ENCODE data around the gene ARHGAP42. TPM values are rescaled to one million over a fixed set of nuclear protein-coding genes. Genes with fewer than 3 reads are reported as not detected.

ARHGAP42 gene
- total RNA-seq, 2 donors from 2014 or later: 5.6 to 13.8 TPM

DNA sequence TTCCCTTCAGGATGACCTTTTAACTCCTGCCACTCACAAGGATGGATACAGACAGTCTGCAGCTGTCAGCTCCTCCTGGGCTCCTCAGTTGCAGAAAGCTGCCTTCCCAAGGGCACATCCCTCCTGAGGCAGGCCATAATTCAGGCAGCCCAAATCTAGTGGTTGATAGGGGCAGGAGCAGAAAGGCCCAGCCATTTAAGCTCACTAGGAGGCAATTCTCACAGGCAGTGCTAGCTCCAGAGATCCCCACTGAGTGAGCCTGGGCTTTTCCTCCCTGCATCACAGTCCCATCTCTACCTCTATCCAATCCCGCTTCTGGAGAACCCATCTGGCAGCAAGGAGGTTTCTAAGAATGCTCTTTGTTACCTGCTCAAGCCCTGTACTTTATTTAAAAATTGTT, 200.6 kb downstream of the ARHGAP42 start:
- DNase-seq (ENCODE audit: low spot score) (no peak), ATAC-seq (ENCODE audit: insufficient number of reproducible peaks, low FRiP score, low read depth) (no peak)
- Histone ChIP-seq H3K36me3 (no peaks in the 10 kb centered on the region), H3K4me1 (ENCODE audit: control insufficient read depth in 1 of 2, low read depth in 2 of 2) (peaks cover 5 to 17% of the 10 kb centered on the region in 2 donors), H3K27me3 (replicated peaks; ENCODE audit: insufficient read depth) (no peaks in the 10 kb centered on the region), H3K4me3 (no peak overlapping the region), H3K27ac (no peak overlapping the region), H3K9me3 (no peaks in the 10 kb centered on the region)
- TF ChIP-seq, protein P1, sequence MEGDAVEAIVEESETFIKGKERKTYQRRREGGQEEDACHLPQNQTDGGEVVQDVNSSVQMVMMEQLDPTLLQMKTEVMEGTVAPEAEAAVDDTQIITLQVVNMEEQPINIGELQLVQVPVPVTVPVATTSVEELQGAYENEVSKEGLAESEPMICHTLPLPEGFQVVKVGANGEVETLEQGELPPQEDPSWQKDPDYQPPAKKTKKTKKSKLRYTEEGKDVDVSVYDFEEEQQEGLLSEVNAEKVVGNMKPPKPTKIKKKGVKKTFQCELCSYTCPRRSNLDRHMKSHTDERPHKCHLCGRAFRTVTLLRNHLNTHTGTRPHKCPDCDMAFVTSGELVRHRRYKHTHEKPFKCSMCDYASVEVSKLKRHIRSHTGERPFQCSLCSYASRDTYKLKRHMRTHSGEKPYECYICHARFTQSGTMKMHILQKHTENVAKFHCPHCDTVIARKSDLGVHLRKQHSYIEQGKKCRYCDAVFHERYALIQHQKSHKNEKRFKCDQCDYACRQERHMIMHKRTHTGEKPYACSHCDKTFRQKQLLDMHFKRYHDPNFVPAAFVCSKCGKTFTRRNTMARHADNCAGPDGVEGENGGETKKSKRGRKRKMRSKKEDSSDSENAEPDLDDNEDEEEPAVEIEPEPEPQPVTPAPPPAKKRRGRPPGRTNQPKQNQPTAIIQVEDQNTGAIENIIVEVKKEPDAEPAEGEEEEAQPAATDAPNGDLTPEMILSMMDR (IDR thresholded peaks at IDR 0.05): no peak

DNA sequence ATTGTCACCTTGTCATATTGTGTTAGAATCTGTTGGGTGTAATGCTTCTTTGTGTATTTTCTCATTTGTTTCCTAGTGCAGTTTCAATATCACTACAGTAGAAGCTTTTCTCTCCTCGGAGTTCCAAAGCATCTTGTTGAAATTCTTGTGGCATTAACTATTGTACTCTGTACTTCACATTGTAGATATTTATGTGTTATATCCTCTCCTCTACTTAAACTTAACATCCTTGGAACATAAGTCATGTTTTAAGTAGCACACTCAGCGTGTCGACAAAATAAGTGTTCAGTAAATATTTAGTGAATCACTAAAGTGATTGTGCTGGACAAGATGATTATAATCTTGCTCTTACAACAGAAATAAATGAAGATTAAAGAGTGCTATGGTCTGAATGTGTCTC, 201.7 kb downstream of the ARHGAP42 start:
- Histone ChIP-seq H3K27ac (no peak overlapping the region), H3K9me3 (no peaks in the 10 kb centered on the region), H3K4me1 (ENCODE audit: control insufficient read depth in 1 of 2, low read depth in 2 of 2) (peaks cover 5 to 17% of the 10 kb centered on the region in 2 donors), H3K27me3 (replicated peaks; ENCODE audit: insufficient read depth) (no peaks in the 10 kb centered on the region), H3K36me3 (no peaks in the 10 kb centered on the region), H3K4me3 (no peak overlapping the region)
- ATAC-seq (ENCODE audit: insufficient number of reproducible peaks, low FRiP score, low read depth) (no peak), DNase-seq (ENCODE audit: low spot score) (no peak)
- TF ChIP-seq, protein P1 (IDR thresholded peaks at IDR 0.05): no peak

DNA sequence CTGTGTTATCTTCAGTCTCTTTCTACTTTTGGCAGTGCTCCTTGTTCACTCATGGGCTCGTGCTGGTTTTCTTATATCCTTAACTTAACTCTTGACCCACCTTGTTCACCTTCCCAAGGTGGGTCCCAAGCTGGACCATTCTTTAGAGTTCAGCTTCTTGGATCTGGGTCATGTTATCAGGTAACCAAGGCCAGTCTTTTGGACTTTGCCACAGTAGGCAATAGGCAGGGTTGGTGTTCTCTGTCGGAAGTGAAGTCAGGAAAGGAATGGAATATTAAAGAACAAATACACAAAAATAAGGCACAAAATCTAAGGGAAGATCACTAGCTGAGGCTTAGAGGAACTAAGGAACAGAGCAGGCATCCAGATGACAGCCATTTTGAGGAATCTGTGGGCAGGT, 202.7 kb downstream of the ARHGAP42 start:
- DNase-seq (ENCODE audit: low spot score) (no peak), ATAC-seq (ENCODE audit: insufficient number of reproducible peaks, low FRiP score, low read depth) (no peak)
- no peaks in the 10 kb centered on the region for H3K27me3 ChIP-seq (replicated peaks; ENCODE audit: insufficient read depth)
- TF ChIP-seq, protein P1 (IDR thresholded peaks at IDR 0.05): no peak
- H3K36me3 ChIP-seq: no peaks in the 10 kb centered on the region
- H3K4me3 ChIP-seq: no peak overlapping the region
- H3K4me1 ChIP-seq (ENCODE audit: control insufficient read depth in 1 of 2, low read depth in 2 of 2): peaks cover 5 to 17% of the 10 kb centered on the region in 2 donors
- H3K27ac ChIP-seq: no peak overlapping the region
- H3K9me3 ChIP-seq: no peaks in the 10 kb centered on the region

DNA sequence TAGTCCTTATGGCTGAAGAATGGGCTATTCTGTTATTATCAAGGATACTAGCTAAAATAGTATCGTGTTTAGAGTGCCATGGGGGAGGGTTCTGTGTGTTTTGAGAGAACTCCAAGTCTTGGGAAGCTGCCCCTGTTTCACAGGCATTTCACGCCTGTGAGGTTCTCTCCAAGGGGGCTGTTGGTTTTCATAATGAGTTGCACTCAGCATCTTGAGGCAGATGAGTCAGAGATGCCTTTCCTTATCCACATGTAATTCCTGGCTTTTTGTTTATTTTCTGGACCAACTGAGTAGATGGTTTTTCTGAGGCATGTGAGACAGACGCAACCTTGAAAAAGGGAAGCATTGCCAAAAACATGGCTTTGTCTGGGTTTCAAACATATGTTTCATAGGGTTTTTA, 203.7 kb downstream of the ARHGAP42 start:
- no peak for DNase-seq (ENCODE audit: low spot score)
- no peaks in the 10 kb centered on the region for H3K9me3 ChIP-seq
- H3K27me3 ChIP-seq (replicated peaks; ENCODE audit: insufficient read depth): no peaks in the 10 kb centered on the region
- no peaks in the 10 kb centered on the region for H3K36me3 ChIP-seq
- TF ChIP-seq, protein P1 (IDR thresholded peaks at IDR 0.05): no peak
- ATAC-seq (ENCODE audit: insufficient number of reproducible peaks, low FRiP score, low read depth): no peak
- H3K4me1 ChIP-seq (ENCODE audit: control insufficient read depth in 1 of 2, low read depth in 2 of 2): peaks cover 5 to 17% of the 10 kb centered on the region in 2 donors
- no peak overlapping the region for H3K4me3 ChIP-seq
- H3K27ac ChIP-seq: peak overlapping the region in 1 of 2 donors; percentile 5

DNA sequence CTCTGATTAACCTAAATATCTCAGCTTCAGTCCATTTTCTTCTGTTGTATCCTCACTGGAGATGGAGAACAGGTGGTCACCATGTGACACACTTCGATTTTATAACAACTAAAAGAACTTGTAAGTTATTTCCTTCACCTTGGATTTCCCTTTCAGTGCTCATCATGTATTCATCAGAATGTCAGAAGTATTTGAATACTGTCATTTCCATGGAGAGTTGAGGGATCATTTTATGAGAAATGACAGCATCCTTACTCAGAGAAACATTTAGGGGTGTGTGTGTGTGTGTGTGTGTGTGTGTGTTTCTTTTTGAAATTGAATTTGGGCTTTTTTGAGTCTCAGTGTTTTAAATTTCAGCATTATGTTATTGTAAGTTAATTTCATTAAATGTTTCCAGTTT, 205.8 kb downstream of the ARHGAP42 start:
- DNase-seq (ENCODE audit: low spot score): no peak
- ATAC-seq (ENCODE audit: insufficient number of reproducible peaks, low FRiP score, low read depth): no peak
- H3K4me3 ChIP-seq: no peak overlapping the region
- TF ChIP-seq, protein P1 (IDR thresholded peaks at IDR 0.05): no peak
- H3K27ac ChIP-seq: no peak overlapping the region
- peaks cover 5 to 17% of the 10 kb centered on the region in 2 donors for H3K4me1 ChIP-seq (ENCODE audit: control insufficient read depth in 1 of 2, low read depth in 2 of 2)
- H3K27me3 ChIP-seq (replicated peaks; ENCODE audit: insufficient read depth): no peaks in the 10 kb centered on the region
- H3K9me3 ChIP-seq: no peaks in the 10 kb centered on the region
- no peaks in the 10 kb centered on the region for H3K36me3 ChIP-seq
